Measurements from ENCODE around the gene PIGZ.

Gene PIGZ

DNA sequence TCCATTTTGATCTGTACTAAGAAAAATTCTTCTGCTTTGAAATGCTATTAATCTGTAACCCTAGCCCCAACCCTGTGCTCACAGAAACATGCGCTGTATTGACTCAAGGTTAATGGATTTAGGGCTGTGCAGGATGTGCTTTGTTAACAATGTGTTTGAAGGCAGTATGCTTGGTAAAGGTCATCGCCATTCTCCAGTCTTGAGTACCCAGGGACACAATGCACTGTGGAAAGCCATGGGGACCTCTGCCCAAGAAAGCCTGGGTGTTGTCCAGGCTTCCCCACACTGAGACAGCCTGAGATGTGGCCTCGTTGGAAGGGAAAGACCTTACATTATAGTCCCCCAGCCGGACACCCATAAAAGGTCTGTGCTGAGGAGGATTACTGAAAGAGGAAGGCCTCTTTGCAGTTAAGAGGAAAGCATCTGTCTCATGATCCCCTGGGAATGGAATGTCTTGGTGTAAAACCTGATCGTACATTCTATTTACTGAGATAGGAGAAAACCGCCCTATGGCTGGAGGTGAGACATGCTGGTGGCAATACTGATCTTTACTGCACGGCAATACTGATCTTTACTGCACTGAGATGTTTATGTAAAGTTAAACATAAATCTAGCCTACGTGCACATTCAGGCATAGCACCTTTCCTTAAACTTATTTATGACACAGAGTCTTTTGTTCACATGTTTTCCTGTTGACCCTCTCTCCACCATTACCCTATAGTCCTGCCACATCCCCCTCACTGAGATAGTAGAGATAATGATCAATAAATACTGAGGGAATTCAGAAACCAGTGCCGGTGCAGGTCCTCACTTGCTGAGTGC is 6.3 kb downstream of the PIGZ start:
- TF ChIP-seq CTCF (conservative IDR thresholded peaks at IDR 0.05; ENCODE audit: low read depth, low read length): no peak
- no peak for DNase-seq (ENCODE audit: low read depth)
- no peak overlapping the region for H3K4me3 ChIP-seq (ENCODE audit: low read depth, low read length)

DNA sequence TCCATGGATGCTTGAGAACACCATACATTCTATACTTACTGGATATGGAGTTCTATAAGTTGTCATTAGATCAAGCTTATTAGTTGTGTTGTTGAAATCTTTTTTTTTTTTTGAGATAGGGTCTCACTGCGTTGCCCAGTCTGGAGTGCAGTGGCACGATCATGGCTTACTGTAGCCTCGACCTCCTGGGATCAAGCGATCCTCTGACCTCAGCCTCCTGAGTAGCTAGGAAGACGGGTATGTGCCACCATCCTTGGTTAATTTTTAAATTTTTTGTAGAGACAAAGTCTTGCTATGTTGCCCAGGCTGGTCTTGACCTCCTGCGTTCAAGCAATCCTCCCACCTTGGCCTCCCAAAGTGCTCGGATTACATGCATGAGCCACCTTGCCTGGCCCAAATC is 13.8 kb downstream of the PIGZ start:
- DNase-seq (ENCODE audit: low read depth): no peak
- no peak for TF ChIP-seq CTCF (conservative IDR thresholded peaks at IDR 0.05; ENCODE audit: low read depth, low read length)

GRCh38 chr3:196951371-196951770 is 17.3 kb downstream of the PIGZ start:
- no peak for TF ChIP-seq CTCF (conservative IDR thresholded peaks at IDR 0.05; ENCODE audit: low read depth, low read length)
- no peak overlapping the region for H3K4me3 ChIP-seq (ENCODE audit: low read depth, low read length)
- DNase-seq (ENCODE audit: low read depth): no peak

More for the DNA sequence above, 13.8 kb downstream of the PIGZ start:
- H3K4me3 ChIP-seq (ENCODE audit: low read depth, low read length): no peak overlapping the region

GRCh38 chr3:196949750-196950149 is 18.9 kb downstream of the PIGZ start:
- no peak for DNase-seq (ENCODE audit: low read depth)
- TF ChIP-seq CTCF (conservative IDR thresholded peaks at IDR 0.05; ENCODE audit: low read depth, low read length): no peak
- no peak overlapping the region for H3K4me3 ChIP-seq (ENCODE audit: low read depth, low read length)

GRCh38 chr3:196949285-196949619 is 19.4 kb downstream of the PIGZ start:
- H3K4me3 ChIP-seq (ENCODE audit: low read depth, low read length): no peak overlapping the region
- no peak for DNase-seq (ENCODE audit: low read depth)
- TF ChIP-seq CTCF (conservative IDR thresholded peaks at IDR 0.05; ENCODE audit: low read depth, low read length): no peak

- peak; percentile 48 for TF ChIP-seq CTCF (conservative IDR thresholded peaks at IDR 0.05; ENCODE audit: low read depth, low read length)
- DNase-seq (ENCODE audit: low read depth): peak; percentile 43
- no peak overlapping the region for H3K4me3 ChIP-seq (ENCODE audit: low read depth, low read length)
Observed at GRCh38 chr3:196948442-196949284, 20.0 kb downstream of the PIGZ start.

All from choroid plexus epithelial cell (primary cell).